ENCODE data around the gene AGA. TPM values are rescaled to one million over a fixed set of nuclear protein-coding genes. Genes with fewer than 3 reads are reported as not detected.

The AGA gene
- total RNA-seq, 1 donor from 2014 or later = 6.4 TPM

DNA sequence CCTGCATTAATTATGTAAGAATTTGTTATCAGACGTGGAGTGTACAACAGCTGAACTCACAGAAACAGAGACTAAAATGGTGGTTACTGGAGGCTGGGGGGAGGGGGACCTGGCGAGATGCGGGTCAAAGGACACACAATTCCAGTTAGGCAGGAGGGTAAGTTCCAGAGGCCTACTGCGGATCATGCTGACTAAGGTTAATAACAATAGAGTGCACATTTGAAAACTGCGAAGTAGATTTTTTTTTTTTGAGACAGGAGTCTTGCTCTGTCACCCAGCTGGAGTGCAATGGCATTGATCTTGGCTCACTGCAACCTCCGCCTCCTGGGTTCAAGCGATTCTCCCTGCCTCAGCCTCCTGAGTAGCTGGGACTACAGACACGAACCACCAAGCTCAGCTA, 7.6 kb downstream of the AGA start:
- TF ChIP-seq, protein P1, sequence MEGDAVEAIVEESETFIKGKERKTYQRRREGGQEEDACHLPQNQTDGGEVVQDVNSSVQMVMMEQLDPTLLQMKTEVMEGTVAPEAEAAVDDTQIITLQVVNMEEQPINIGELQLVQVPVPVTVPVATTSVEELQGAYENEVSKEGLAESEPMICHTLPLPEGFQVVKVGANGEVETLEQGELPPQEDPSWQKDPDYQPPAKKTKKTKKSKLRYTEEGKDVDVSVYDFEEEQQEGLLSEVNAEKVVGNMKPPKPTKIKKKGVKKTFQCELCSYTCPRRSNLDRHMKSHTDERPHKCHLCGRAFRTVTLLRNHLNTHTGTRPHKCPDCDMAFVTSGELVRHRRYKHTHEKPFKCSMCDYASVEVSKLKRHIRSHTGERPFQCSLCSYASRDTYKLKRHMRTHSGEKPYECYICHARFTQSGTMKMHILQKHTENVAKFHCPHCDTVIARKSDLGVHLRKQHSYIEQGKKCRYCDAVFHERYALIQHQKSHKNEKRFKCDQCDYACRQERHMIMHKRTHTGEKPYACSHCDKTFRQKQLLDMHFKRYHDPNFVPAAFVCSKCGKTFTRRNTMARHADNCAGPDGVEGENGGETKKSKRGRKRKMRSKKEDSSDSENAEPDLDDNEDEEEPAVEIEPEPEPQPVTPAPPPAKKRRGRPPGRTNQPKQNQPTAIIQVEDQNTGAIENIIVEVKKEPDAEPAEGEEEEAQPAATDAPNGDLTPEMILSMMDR (IDR thresholded peaks at IDR 0.05; ENCODE audit: borderline replicate concordance) = no peak
- H3K4me1 ChIP-seq = no peaks in the 10 kb centered on the region
- no peaks in the 10 kb centered on the region for H3K27me3 ChIP-seq (ENCODE audit: low read depth)
- H3K36me3 ChIP-seq = peaks cover 66% of the 10 kb centered on the region
- no peaks in the 10 kb centered on the region for H3K9me3 ChIP-seq (replicated peaks)
- H3K27ac ChIP-seq (replicated peaks) = no peak overlapping the region
- DNase-seq = no peak
- no peak overlapping the region for H3K4me3 ChIP-seq
- intact Hi-C loops (cut with micrococcal nuclease) = no loop called here

DNA sequence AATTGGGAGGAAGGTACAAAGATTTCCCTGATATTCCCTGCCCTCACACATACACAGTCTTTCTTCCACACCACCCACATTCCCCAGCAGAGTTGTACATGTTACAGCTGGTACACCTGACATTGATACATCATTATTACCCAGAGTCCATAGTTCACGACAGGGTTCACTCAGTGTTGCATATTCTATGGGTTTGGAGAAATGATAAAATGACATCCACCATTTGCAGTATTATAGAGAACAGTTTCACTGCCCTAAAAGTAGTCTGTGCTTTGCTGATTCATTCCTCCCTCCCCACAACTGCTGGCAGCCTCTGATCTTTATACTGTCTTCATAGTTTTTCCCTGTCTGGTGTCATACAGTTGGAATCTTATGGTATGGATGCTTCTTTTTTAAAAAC, 15.0 kb downstream of the AGA start:
- H3K4me1 ChIP-seq = no peaks in the 10 kb centered on the region
- peaks cover 8% of the 10 kb centered on the region for H3K36me3 ChIP-seq
- no peak overlapping the region for H3K27ac ChIP-seq (replicated peaks)
- TF ChIP-seq, protein P1 (IDR thresholded peaks at IDR 0.05; ENCODE audit: borderline replicate concordance) = no peak
- peaks cover 2% of the 10 kb centered on the region for H3K9me3 ChIP-seq (replicated peaks)
- intact Hi-C loops (cut with micrococcal nuclease) = no loop called here
- H3K27me3 ChIP-seq (ENCODE audit: low read depth) = no peaks in the 10 kb centered on the region
- H3K4me3 ChIP-seq = no peak overlapping the region
- no peak for DNase-seq

DNA sequence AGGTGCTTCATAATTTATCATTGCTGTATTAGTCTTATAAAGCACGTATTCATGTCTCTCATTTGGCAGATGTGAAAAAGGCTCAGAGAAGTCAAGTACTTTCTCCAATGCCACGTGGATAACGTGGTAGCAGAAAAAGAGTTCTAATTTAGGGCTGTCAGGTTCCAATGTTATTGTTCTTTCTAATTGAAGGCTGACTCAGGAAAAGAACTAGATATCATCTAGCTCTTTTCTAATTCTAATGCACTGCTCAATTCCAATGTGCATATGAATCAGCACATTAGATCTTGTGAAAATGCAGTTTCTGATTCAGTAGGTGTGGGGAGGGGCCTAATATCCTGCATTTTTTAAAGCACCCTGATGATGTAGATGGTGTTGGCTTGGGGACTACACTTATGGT, 22.8 kb downstream of the AGA start:
- Histone ChIP-seq H3K4me1 (no peaks in the 10 kb centered on the region), H3K27me3 (ENCODE audit: low read depth) (no peaks in the 10 kb centered on the region), H3K4me3 (no peak overlapping the region), H3K9me3 (replicated peaks) (peaks cover 31% of the 10 kb centered on the region), H3K36me3 (no peaks in the 10 kb centered on the region), H3K27ac (replicated peaks) (no peak overlapping the region)
- no peak for DNase-seq
- intact Hi-C loops (cut with micrococcal nuclease) = no loop called here
- TF ChIP-seq, protein P1 (IDR thresholded peaks at IDR 0.05; ENCODE audit: borderline replicate concordance) = no peak

DNA sequence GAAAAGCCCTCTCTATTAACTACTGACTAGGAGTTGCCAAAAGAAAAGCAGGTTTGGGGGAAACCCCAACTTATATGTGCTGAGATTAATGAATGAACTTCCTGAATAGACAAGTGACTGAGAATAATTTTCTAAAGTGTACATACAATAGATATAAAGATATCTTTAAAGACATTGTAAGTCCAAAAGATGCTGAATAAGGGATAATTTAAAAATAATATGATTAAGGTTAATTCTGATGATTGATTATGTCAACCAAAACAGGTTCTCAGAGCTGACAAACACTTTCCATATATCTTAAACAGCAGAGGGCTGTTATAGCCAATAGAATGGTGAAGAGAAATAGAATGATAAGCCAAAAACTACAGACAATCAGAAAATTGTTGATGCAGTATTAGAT, 28.6 kb downstream of the AGA start:
- H3K27ac ChIP-seq (replicated peaks) = no peak overlapping the region
- H3K4me3 ChIP-seq = no peak overlapping the region
- TF ChIP-seq, protein P1 (IDR thresholded peaks at IDR 0.05; ENCODE audit: borderline replicate concordance) = no peak
- no peak for DNase-seq
- peaks cover 11% of the 10 kb centered on the region for H3K9me3 ChIP-seq (replicated peaks)
- no peaks in the 10 kb centered on the region for H3K27me3 ChIP-seq (ENCODE audit: low read depth)
- intact Hi-C loops (cut with micrococcal nuclease) = no loop called here
- H3K36me3 ChIP-seq = no peaks in the 10 kb centered on the region
- H3K4me1 ChIP-seq = no peaks in the 10 kb centered on the region

GRCh38 chr4:177413076-177413475, 29.2 kb downstream of the AGA start:
- Histone ChIP-seq H3K4me3 (no peak overlapping the region), H3K36me3 (no peaks in the 10 kb centered on the region), H3K4me1 (no peaks in the 10 kb centered on the region), H3K9me3 (replicated peaks) (peaks cover 11% of the 10 kb centered on the region), H3K27me3 (ENCODE audit: low read depth) (no peaks in the 10 kb centered on the region), H3K27ac (replicated peaks) (no peak overlapping the region)
- intact Hi-C loops (cut with micrococcal nuclease) = no loop called here
- TF ChIP-seq, protein P1 (IDR thresholded peaks at IDR 0.05; ENCODE audit: borderline replicate concordance) = no peak
- no peak for DNase-seq

DNA sequence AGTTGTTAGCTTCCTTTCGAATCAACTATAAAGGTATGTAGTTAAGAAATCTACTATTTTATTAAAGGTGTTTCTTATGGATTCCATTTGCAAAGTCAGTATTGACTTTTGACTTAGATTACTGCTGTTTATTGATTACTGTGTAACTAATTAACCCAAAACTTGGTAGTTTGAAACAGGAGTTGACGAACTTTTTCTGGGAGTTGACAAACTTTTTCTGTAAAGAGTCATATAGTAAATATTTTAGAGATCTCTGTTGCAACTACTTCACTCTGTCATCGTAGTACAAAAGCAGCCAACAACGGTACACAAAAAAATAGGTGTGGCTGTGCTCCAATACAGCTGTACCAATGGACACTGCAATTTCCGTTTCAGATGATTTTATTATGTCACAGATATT, 30.2 kb downstream of the AGA start:
- H3K36me3 ChIP-seq = no peaks in the 10 kb centered on the region
- peaks cover 11% of the 10 kb centered on the region for H3K9me3 ChIP-seq (replicated peaks)
- no peak overlapping the region for H3K4me3 ChIP-seq
- no peaks in the 10 kb centered on the region for H3K4me1 ChIP-seq
- TF ChIP-seq, protein P1 (IDR thresholded peaks at IDR 0.05; ENCODE audit: borderline replicate concordance) = no peak
- no peaks in the 10 kb centered on the region for H3K27me3 ChIP-seq (ENCODE audit: low read depth)
- H3K27ac ChIP-seq (replicated peaks) = no peak overlapping the region
- DNase-seq = no peak
- intact Hi-C loops (cut with micrococcal nuclease) = no loop called here

Measured in left ventricle myocardium inferior (tissue), 1 donor.